Measurements from ENCODE around the gene SMIM9. TPM values are rescaled to one million over a fixed set of nuclear protein-coding genes. Genes with fewer than 3 reads are reported as not detected.
"Not testable (repeated sequence)": the region's sequence is repeated elsewhere in the genome, so short reads cannot be mapped to it uniquely, and the experiment has no call there.

Gene SMIM9
- total RNA-seq, 1 experiment from 2014 or later: not detected

DNA sequence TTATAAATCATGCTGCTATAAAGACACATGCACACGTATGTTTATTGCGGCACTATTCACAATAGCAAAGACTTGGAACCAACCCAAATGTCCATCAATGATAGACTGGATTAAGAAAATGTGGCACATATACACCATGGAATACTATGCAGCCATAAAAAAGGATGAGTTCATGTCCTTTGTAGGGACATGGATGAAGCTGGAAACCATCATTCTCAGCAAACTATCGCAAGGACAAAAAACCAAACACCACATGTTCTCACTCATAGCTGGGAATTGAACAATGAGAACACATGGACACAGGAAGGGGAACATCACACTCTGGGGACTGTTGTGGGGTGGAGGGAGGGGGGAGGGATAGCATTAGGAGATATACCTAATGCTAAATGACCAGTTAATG, 8.9 kb downstream of the SMIM9 start:
- DNase-seq (ENCODE audit: low spot score); H3K4me3 Mint-ChIP-seq; ATAC-seq; CTCF ChIA-PET; POLR2A ChIA-PET; H3K27me3 Mint-ChIP-seq (ENCODE audit: low read depth); H3K36me3 Mint-ChIP-seq; H3K9me3 Mint-ChIP-seq; H3K27ac Mint-ChIP-seq: not testable (repeated sequence)
- H3K4me1 Mint-ChIP-seq: peaks cover 33% of the 10 kb centered on the region

DNA sequence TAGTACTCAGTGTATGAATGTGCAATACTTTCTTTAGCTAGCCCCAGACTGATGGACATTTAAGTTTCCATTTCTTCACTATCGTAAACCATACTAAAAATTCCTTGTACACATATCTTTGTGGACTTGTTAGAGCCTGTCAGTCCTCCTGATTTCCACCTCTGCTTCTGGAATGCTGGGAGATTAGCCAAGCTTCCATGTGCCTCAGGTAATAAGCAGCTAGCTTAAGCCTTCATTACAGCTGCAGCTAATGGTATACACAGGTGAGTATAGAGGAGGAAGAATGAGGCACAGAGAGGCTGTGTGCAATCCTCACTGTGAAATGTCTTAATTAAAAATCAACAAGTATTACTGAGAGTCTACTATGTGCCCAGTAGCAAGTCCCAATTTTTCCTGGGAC, 9.8 kb downstream of the SMIM9 start:
- POLR2A ChIA-PET: no interaction called here
- CTCF ChIA-PET: no interaction called here
- H3K27me3 Mint-ChIP-seq (ENCODE audit: low read depth): no peaks in the 10 kb centered on the region
- no peak overlapping the region for H3K4me3 Mint-ChIP-seq
- TF ChIP-seq NFYB (CRISPR knock-in tag; conservative IDR thresholded peaks at IDR 0.05; ENCODE audit: low read depth): no peak
- no peak for TF ChIP-seq PREB (CRISPR knock-in tag; IDR thresholded peaks at IDR 0.05; ENCODE audit: borderline replicate concordance)
- no peaks in the 10 kb centered on the region for H3K36me3 Mint-ChIP-seq
- no peak overlapping the region for H3K27ac Mint-ChIP-seq
- peaks cover 32% of the 10 kb centered on the region for H3K4me1 Mint-ChIP-seq
- no peak for ATAC-seq
- no peak for DNase-seq (ENCODE audit: low spot score)
- H3K9me3 Mint-ChIP-seq: no peaks in the 10 kb centered on the region

- Mint-ChIP-seq H3K27me3 (ENCODE audit: low read depth) (no peaks in the 10 kb centered on the region), H3K27ac (peak overlapping the region; percentile 95), H3K4me3 (0 out of 2 replicates have a peak overlapping the region, but pooled peaks have one; percentile 34), H3K4me1 (peaks cover 39% of the 10 kb centered on the region), H3K36me3 (peaks cover 4% of the 10 kb centered on the region), H3K9me3 (peaks cover 4% of the 10 kb centered on the region; the same call in 1 of the 2 replicates)
- ChIA-PET CTCF (no interaction called here), POLR2A (no interaction called here)
- no peak for DNase-seq (ENCODE audit: low spot score)
- ATAC-seq: no peak
- TF ChIP-seq, protein P1, sequence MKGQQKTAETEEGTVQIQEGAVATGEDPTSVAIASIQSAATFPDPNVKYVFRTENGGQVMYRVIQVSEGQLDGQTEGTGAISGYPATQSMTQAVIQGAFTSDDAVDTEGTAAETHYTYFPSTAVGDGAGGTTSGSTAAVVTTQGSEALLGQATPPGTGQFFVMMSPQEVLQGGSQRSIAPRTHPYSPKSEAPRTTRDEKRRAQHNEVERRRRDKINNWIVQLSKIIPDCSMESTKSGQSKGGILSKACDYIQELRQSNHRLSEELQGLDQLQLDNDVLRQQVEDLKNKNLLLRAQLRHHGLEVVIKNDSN (CRISPR knock-in tag; IDR thresholded peaks at IDR 0.05): 0 out of 2 replicates have a peak, but pooled peaks have one; percentile 19
- TF ChIP-seq KAT7 (CRISPR knock-in tag; IDR thresholded peaks at IDR 0.05; ENCODE audit: borderline replicate concordance) (no peak), GABPB1 (CRISPR knock-in tag; IDR thresholded peaks at IDR 0.05) (no peak)
- TF ChIP-seq, protein P2, sequence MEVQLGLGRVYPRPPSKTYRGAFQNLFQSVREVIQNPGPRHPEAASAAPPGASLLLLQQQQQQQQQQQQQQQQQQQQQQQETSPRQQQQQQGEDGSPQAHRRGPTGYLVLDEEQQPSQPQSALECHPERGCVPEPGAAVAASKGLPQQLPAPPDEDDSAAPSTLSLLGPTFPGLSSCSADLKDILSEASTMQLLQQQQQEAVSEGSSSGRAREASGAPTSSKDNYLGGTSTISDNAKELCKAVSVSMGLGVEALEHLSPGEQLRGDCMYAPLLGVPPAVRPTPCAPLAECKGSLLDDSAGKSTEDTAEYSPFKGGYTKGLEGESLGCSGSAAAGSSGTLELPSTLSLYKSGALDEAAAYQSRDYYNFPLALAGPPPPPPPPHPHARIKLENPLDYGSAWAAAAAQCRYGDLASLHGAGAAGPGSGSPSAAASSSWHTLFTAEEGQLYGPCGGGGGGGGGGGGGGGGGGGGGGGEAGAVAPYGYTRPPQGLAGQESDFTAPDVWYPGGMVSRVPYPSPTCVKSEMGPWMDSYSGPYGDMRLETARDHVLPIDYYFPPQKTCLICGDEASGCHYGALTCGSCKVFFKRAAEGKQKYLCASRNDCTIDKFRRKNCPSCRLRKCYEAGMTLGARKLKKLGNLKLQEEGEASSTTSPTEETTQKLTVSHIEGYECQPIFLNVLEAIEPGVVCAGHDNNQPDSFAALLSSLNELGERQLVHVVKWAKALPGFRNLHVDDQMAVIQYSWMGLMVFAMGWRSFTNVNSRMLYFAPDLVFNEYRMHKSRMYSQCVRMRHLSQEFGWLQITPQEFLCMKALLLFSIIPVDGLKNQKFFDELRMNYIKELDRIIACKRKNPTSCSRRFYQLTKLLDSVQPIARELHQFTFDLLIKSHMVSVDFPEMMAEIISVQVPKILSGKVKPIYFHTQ (CRISPR knock-in tag; IDR thresholded peaks at IDR 0.05): no peak
These were observed 12.4 kb downstream of the SMIM9 start for GRCh38 chrX:154822029-154822428.

DNA sequence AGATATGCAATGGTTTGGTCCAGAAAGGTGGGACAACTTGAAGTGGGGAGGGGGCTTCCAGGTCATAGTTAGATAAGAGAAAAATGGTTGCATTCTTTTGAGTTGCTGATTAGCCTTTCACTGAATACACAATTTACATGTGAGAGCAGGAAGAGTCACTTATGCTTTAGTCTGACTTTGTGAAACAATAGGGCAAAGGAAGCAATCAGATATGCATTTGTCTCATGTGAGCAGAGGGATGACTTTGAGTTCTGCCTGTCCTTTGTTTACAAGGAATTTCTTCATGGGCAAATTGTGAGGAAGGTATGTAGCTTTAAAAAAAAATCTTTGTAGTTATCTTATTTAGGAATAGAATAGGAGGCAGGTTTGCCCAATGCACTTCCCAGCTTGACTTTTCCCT, 12.9 kb downstream of the SMIM9 start:
- peak overlapping the region; percentile 95 for H3K27ac Mint-ChIP-seq
- H3K4me1 Mint-ChIP-seq: peaks cover 39% of the 10 kb centered on the region
- peaks cover 5% of the 10 kb centered on the region; the same call in 1 of the 2 replicates for H3K9me3 Mint-ChIP-seq
- TF ChIP-seq MXD4 (CRISPR knock-in tag; IDR thresholded peaks at IDR 0.05; ENCODE audit: borderline replicate concordance): no peak
- TF ChIP-seq TEAD1 (CRISPR knock-in tag; IDR thresholded peaks at IDR 0.05): no peak
- no peak for TF ChIP-seq SMAD3 (CRISPR knock-in tag; IDR thresholded peaks at IDR 0.05; ENCODE audit: borderline replicate concordance)
- no peak for TF ChIP-seq FOXJ3 (CRISPR knock-in tag; IDR thresholded peaks at IDR 0.05; ENCODE audit: borderline replicate concordance)
- no peak for TF ChIP-seq ZNF416 (CRISPR knock-in tag; IDR thresholded peaks at IDR 0.05)
- TF ChIP-seq JAZF1 (CRISPR knock-in tag; IDR thresholded peaks at IDR 0.05): no peak
- TF ChIP-seq KAT7 (CRISPR knock-in tag; IDR thresholded peaks at IDR 0.05; ENCODE audit: borderline replicate concordance): no peak
- POLR2A ChIA-PET: no interaction called here
- H3K4me3 Mint-ChIP-seq: no peak overlapping the region
- peaks cover 6% of the 10 kb centered on the region for H3K36me3 Mint-ChIP-seq
- ATAC-seq (no peak), DNase-seq (ENCODE audit: low spot score) (no peak)
- CTCF ChIA-PET: interaction anchor here (0.6 to 1.5 kb wide), 2 partner anchors 16 to 73 kb away, joined by 3 to 5 read pairs; partner anchors contain the start of gene MPP1
- H3K27me3 Mint-ChIP-seq (ENCODE audit: low read depth): no peaks in the 10 kb centered on the region
